Measurements from ENCODE around the gene ASB10.

The ASB10 gene

DNA sequence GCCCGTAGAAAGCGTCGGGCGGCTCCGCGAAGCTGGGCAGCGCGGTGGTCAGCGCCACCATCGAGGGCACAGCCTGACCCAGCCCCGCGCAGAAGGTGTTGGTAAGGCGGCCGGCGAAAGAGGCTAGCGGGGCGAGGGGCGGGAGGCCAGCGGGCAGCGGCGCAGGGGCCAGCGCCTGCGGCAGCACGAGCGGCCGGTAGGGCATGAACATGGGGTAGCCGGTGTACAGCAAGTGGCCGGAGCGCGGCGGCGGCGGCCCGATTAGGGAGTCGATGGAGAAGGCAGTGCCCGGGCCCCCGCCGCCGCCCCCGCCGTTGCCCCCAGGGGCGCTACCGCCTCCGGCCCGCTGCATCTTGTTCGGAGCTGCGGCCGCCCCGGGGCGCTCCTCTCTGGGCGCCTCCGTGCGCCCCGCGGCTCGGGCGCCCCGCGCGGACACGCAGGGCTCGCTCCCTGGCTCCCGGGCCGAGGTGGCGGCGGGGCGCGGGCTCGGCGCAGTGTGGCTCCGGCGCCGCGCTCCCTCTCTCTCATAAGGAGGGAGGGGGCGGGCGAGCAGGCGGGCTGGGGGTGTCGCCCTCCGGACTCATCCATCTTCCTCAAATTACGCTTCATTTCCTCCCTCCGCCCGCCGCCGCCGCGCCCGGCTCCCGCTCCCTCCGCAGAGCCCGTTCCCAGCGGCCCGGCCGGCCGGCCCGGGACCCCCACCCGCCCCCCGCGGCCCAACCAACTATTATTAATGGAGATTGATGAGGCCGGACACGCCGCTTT lies 19.7 kb downstream of the ASB10 start, which contains the start of gene GBX1:
GBX1 (minus strand) TSS at position 498 of the 765 bp plus-strand sequence; CDS start at position 352, 146 bp downstream.
- no peak within 1 kb of the TSS for H3K27ac ChIP-seq (ENCODE audit: low read depth, low read length)
- peak within 1 kb of the TSS; percentile 47 to 55 for H3K4me3 ChIP-seq (ENCODE audit: low read depth in 1 of 2, low read length in 2 of 2)
- H3K36me3 ChIP-seq (ENCODE audit: control insufficient read depth in 1 of 2, insufficient read depth in 2 of 2, low read length in 2 of 2), result no peaks in the 10 kb centered on the region
- H3K4me1 ChIP-seq (ENCODE audit: control insufficient read depth in 1 of 2, insufficient read depth in 2 of 2, low read length in 2 of 2), result peaks cover 4% of the 10 kb centered on the region in 2 donors
- H3K9ac ChIP-seq (ENCODE audit: low read depth in 1 of 2, low read length in 2 of 2), result no peak within 1 kb of the TSS
- H3K9me3 ChIP-seq (ENCODE audit: control insufficient read depth in 1 of 2, low read length in 2 of 2), result no peaks in the 10 kb centered on the region
- H3K27me3 ChIP-seq (ENCODE audit: control insufficient read depth in 1 of 2, insufficient read depth in 2 of 2, low read length in 2 of 2), result peaks cover 50 to 56% of the 10 kb centered on the region in 2 donors

DNA sequence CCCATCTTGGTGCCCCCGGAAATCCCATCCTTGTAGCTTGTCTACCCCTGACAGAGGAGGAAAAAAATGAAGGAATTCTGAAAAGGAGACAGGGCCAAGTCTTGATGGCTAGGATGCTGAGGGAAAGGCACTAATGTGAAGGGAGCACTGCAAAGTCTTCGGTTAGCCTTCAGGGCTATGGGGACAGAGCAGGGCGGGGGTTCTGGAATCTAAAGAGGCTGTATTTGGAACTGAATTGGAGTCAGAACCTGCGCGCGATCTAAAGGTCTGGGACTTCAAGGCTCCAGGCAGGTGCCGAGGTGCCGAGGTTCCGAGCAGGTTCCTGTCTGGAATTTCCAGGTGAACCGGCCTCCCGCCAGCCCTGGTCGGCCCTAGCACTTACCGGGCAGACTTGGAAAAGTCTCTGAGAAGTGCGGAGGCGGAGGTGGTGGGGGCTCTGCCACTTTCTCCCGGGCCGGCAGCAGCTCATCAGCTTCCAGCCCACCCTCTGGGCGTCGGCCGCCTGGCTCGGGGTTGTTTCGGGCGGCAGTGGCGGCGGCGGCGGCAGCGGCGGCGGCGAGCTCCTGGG lies 20.3 kb downstream of the ASB10 start:
- H3K27me3 ChIP-seq (ENCODE audit: control insufficient read depth in 1 of 2, insufficient read depth in 2 of 2, low read length in 2 of 2), result peaks cover 49 to 53% of the 10 kb centered on the region in 2 donors
- no peaks in the 10 kb centered on the region for H3K36me3 ChIP-seq (ENCODE audit: control insufficient read depth in 1 of 2, insufficient read depth in 2 of 2, low read length in 2 of 2)
- H3K4me3 ChIP-seq (ENCODE audit: low read depth in 1 of 2, low read length in 2 of 2), result no peak overlapping the region

GRCh38 chr7:151161757-151162156 lies 25.3 kb downstream of the ASB10 start:
- no peak overlapping the region for H3K27ac ChIP-seq (ENCODE audit: low read depth, low read length)
- no peak overlapping the region for H3K4me3 ChIP-seq (ENCODE audit: low read depth in 1 of 2, low read length in 2 of 2)
- H3K9ac ChIP-seq (ENCODE audit: low read depth in 1 of 2, low read length in 2 of 2), result no peak overlapping the region
- peaks cover 2 to 4% of the 10 kb centered on the region in 2 donors for H3K4me1 ChIP-seq (ENCODE audit: control insufficient read depth in 1 of 2, insufficient read depth in 2 of 2, low read length in 2 of 2)
- H3K9me3 ChIP-seq (ENCODE audit: control insufficient read depth in 1 of 2, low read length in 2 of 2), result no peaks in the 10 kb centered on the region
- H3K27me3 ChIP-seq (ENCODE audit: control insufficient read depth in 1 of 2, insufficient read depth in 2 of 2, low read length in 2 of 2), result peaks cover 25 to 33% of the 10 kb centered on the region in 2 donors
- H3K36me3 ChIP-seq (ENCODE audit: control insufficient read depth in 1 of 2, insufficient read depth in 2 of 2, low read length in 2 of 2), result no peaks in the 10 kb centered on the region

More for the DNA sequence above, 20.3 kb downstream of the ASB10 start:
- Histone ChIP-seq H3K9ac (ENCODE audit: low read depth in 1 of 2, low read length in 2 of 2) (no peak overlapping the region), H3K27ac (ENCODE audit: low read depth, low read length) (no peak overlapping the region), H3K4me1 (ENCODE audit: control insufficient read depth in 1 of 2, insufficient read depth in 2 of 2, low read length in 2 of 2) (peaks cover 4% of the 10 kb centered on the region in 2 donors), H3K9me3 (ENCODE audit: control insufficient read depth in 1 of 2, low read length in 2 of 2) (no peaks in the 10 kb centered on the region)

DNA sequence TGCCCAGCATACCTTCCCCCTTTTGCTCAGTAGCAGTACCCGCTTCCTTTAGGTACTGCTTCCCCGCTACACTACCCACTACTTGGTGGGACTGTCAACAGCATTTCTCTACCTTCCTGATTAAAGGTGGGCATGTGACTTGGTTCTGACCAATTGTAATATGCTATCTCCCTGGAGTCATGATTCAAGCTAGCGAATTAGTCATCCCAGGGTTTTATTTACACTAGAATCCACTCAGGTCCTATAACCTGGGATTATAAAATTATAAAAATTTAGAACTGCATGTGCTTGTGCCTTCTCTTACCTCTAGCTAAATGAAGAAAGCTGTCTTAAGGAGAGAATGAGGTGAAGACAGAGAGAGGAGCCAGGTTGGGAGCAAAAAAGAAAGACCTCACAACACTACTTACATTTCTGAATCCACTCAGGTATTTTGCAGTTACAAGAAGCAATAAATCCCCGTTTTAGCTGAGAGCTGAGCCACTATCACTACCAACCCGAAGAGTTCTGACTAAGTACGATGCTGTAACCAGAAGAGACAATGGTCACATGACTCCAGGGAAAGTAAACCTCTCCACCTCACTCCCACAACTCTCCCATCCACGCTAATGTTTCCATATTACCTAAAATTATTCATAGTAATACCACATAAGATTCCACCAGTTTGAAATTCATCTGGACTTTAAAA lies 29.3 kb downstream of the ASB10 start:
- no peaks in the 10 kb centered on the region for H3K36me3 ChIP-seq (ENCODE audit: control insufficient read depth in 1 of 2, insufficient read depth in 2 of 2, low read length in 2 of 2)
- H3K27me3 ChIP-seq (ENCODE audit: control insufficient read depth in 1 of 2, insufficient read depth in 2 of 2, low read length in 2 of 2), result peaks cover 0 to 6% of the 10 kb centered on the region in 2 donors
- no peak overlapping the region for H3K9ac ChIP-seq (ENCODE audit: low read depth in 1 of 2, low read length in 2 of 2)
- no peak overlapping the region for H3K27ac ChIP-seq (ENCODE audit: low read depth, low read length)
- no peak overlapping the region for H3K4me3 ChIP-seq (ENCODE audit: low read depth in 1 of 2, low read length in 2 of 2)
- H3K4me1 ChIP-seq (ENCODE audit: control insufficient read depth in 1 of 2, insufficient read depth in 2 of 2, low read length in 2 of 2), result no peaks in the 10 kb centered on the region
- H3K9me3 ChIP-seq (ENCODE audit: control insufficient read depth in 1 of 2, low read length in 2 of 2), result no peaks in the 10 kb centered on the region

DNA sequence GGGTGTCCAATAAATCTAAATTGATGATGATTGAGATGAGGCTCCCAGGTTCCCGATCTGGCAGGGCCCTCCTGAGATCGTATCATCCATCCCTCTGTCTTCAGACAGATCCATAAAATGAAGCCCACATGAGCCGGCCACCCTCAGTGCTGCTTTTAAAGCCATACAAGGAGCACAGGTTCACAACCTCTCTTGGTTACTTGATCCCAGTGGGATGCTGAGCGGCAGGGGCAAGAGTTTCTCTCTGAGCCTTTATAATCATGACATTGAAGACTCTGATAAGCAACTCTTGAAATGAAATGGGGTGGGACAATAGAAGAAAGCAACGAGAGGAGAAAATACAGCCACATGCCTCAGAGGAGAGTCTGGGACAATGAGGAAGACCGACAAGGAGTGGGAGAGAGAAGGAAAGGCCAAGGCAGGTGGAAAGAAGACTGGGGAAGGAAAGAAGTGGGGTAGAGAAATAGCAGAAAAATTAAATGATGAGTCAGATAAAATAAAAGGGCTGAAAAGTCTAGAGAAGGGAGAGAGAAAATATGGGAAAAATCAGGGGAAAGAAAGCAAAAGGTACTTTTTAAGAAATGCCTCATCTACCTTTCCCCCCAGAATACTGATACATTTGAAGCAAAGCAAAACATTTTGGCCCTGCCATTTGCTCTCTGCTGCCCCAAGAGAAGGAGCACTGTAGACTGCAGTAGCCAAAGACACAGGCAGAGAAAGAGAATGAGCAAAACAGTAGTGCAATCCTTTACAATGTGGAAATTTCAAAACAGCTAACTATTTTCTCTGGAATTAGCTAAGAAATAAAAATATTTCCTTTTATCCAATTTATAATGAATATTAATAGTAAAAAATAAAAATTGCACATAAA lies 34.2 kb downstream of the ASB10 start:
- Histone ChIP-seq H3K9ac (ENCODE audit: low read depth in 1 of 2, low read length in 2 of 2) (no peak overlapping the region), H3K9me3 (ENCODE audit: control insufficient read depth in 1 of 2, low read length in 2 of 2) (no peaks in the 10 kb centered on the region), H3K27ac (ENCODE audit: low read depth, low read length) (no peak overlapping the region), H3K36me3 (ENCODE audit: control insufficient read depth in 1 of 2, insufficient read depth in 2 of 2, low read length in 2 of 2) (no peaks in the 10 kb centered on the region), H3K4me1 (ENCODE audit: control insufficient read depth in 1 of 2, insufficient read depth in 2 of 2, low read length in 2 of 2) (no peaks in the 10 kb centered on the region), H3K4me3 (ENCODE audit: low read depth in 1 of 2, low read length in 2 of 2) (no peak overlapping the region), H3K27me3 (ENCODE audit: control insufficient read depth in 1 of 2, insufficient read depth in 2 of 2, low read length in 2 of 2) (peaks cover 6 to 15% of the 10 kb centered on the region in 2 donors)

DNA sequence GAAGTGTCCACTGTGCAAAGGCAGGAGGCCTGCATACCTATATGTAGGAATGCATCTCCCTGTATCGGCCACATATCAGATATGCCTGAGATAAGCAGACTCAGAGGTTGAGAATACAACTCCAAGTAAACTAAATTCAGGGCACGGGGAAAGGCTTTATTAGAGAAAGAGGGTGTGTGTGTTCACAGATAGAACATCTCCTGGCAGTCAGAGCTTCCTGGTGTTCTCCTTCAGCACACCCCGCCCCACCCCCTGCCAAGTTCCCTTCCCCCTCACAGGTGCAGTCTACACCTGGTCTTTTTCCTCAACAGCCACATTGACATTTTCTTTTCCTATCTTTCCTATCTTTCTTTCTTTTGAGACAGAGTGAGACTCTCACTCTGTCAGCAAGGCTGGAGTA lies 36.7 kb downstream of the ASB10 start:
- no peaks in the 10 kb centered on the region for H3K36me3 ChIP-seq (ENCODE audit: control insufficient read depth in 1 of 2, insufficient read depth in 2 of 2, low read length in 2 of 2)
- H3K9ac ChIP-seq (ENCODE audit: low read depth in 1 of 2, low read length in 2 of 2), result no peak overlapping the region
- H3K4me3 ChIP-seq (ENCODE audit: low read depth in 1 of 2, low read length in 2 of 2), result no peak overlapping the region
- no peaks in the 10 kb centered on the region for H3K9me3 ChIP-seq (ENCODE audit: control insufficient read depth in 1 of 2, low read length in 2 of 2)
- no peak overlapping the region for H3K27ac ChIP-seq (ENCODE audit: low read depth, low read length)
- no peaks in the 10 kb centered on the region for H3K4me1 ChIP-seq (ENCODE audit: control insufficient read depth in 1 of 2, insufficient read depth in 2 of 2, low read length in 2 of 2)
- peaks cover 6 to 15% of the 10 kb centered on the region in 2 donors for H3K27me3 ChIP-seq (ENCODE audit: control insufficient read depth in 1 of 2, insufficient read depth in 2 of 2, low read length in 2 of 2)

GRCh38 chr7:151148319-151149259 lies 38.5 kb downstream of the ASB10 start:
- H3K27ac ChIP-seq (ENCODE audit: low read depth, low read length), result no peak overlapping the region
- peaks cover 6 to 15% of the 10 kb centered on the region in 2 donors for H3K27me3 ChIP-seq (ENCODE audit: control insufficient read depth in 1 of 2, insufficient read depth in 2 of 2, low read length in 2 of 2)
- no peak overlapping the region for H3K9ac ChIP-seq (ENCODE audit: low read depth in 1 of 2, low read length in 2 of 2)
- H3K9me3 ChIP-seq (ENCODE audit: control insufficient read depth in 1 of 2, low read length in 2 of 2), result no peaks in the 10 kb centered on the region
- no peaks in the 10 kb centered on the region for H3K4me1 ChIP-seq (ENCODE audit: control insufficient read depth in 1 of 2, insufficient read depth in 2 of 2, low read length in 2 of 2)
- no peak overlapping the region for H3K4me3 ChIP-seq (ENCODE audit: low read depth in 1 of 2, low read length in 2 of 2)
- peaks cover 11 to 15% of the 10 kb centered on the region in 2 donors for H3K36me3 ChIP-seq (ENCODE audit: control insufficient read depth in 1 of 2, insufficient read depth in 2 of 2, low read length in 2 of 2)

DNA sequence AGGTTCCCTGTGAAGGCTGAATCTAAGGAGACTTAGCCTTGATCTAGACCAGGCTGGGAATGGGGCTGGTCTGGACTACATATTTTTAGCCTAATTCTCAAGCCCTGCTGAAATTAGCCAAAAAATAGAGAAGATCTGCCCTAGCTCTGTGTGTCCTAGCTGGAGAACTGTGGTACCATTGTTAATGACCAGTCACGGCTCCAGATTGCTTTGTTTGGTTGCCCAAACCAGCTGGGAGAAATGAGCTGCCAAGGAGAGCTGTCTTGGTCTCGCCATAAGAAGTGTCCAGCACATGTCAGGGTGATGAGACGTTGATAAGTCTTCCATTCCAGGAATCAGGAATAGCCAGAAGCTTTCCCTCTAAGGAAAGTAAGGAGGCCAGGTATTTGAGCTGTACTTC lies 40.3 kb downstream of the ASB10 start:
- H3K27me3 ChIP-seq (ENCODE audit: control insufficient read depth in 1 of 2, insufficient read depth in 2 of 2, low read length in 2 of 2), result peaks cover 6 to 9% of the 10 kb centered on the region in 2 donors
- H3K36me3 ChIP-seq (ENCODE audit: control insufficient read depth in 1 of 2, insufficient read depth in 2 of 2, low read length in 2 of 2), result peaks cover 11 to 29% of the 10 kb centered on the region in 2 donors
- no peaks in the 10 kb centered on the region for H3K4me1 ChIP-seq (ENCODE audit: control insufficient read depth in 1 of 2, insufficient read depth in 2 of 2, low read length in 2 of 2)
- H3K9me3 ChIP-seq (ENCODE audit: control insufficient read depth in 1 of 2, low read length in 2 of 2), result no peaks in the 10 kb centered on the region
- H3K4me3 ChIP-seq (ENCODE audit: low read depth in 1 of 2, low read length in 2 of 2), result no peak overlapping the region
- no peak overlapping the region for H3K27ac ChIP-seq (ENCODE audit: low read depth, low read length)
- H3K9ac ChIP-seq (ENCODE audit: low read depth in 1 of 2, low read length in 2 of 2), result no peak overlapping the region

DNA sequence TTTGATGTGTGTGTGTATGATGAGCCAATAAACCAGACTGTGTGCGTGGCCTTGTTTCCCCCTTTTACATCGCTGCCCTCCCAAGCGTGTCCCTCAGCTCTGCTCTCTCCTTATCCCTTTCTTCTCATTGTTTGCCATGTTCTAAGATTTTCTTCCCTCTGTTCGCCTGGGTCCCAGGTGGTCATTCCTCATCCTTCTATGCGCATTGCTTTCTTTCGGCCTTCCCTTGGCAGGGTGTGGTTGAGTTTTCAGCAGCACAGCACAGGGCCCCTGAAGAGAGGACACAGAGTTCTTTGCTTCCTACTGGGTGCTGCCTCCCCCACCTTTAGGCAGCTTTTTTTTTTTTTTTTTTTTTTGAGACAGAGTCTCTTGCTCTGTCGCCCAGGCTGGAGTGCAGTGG lies 42.7 kb downstream of the ASB10 start:
- H3K27me3 ChIP-seq (ENCODE audit: control insufficient read depth in 1 of 2, insufficient read depth in 2 of 2, low read length in 2 of 2), result no peaks in the 10 kb centered on the region
- H3K9ac ChIP-seq (ENCODE audit: low read depth in 1 of 2, low read length in 2 of 2), result no peak overlapping the region
- no peaks in the 10 kb centered on the region for H3K9me3 ChIP-seq (ENCODE audit: control insufficient read depth in 1 of 2, low read length in 2 of 2)
- no peak overlapping the region for H3K4me3 ChIP-seq (ENCODE audit: low read depth in 1 of 2, low read length in 2 of 2)
- no peaks in the 10 kb centered on the region for H3K4me1 ChIP-seq (ENCODE audit: control insufficient read depth in 1 of 2, insufficient read depth in 2 of 2, low read length in 2 of 2)
- H3K36me3 ChIP-seq (ENCODE audit: control insufficient read depth in 1 of 2, insufficient read depth in 2 of 2, low read length in 2 of 2), result peaks cover 11 to 48% of the 10 kb centered on the region in 2 donors
- no peak overlapping the region for H3K27ac ChIP-seq (ENCODE audit: low read depth, low read length)
